HepG2 (cell line): ENCODE data around the gene GLB1L. TPM values are rescaled to one million over a fixed set of nuclear protein-coding genes. Genes with fewer than 3 reads are reported as not detected.

Source experiments
- CEBPB ChIP-seq: IDR thresholded peaks from 2 replicates; pipeline ENCODE4 v1.6.1; 2011; ENCODE audit warnings: low read depth, low read length, improper control_type of control experiment, borderline replicate concordance
- CEBPZ ChIP-seq: IDR thresholded peaks from 2 replicates; pipeline ENCODE4 v1.6.1; 2012; ENCODE audit warnings: low read length, improper control_type of control experiment
- HNF4A ChIP-seq: sonication (generic); formaldehyde crosslinking; IDR thresholded peaks from 2 replicates; pipeline ENCODE4 v1.4.0; 2020; ENCODE audit warnings: missing genetic modification reagents
- KDM6A ChIP-seq: IDR thresholded peaks from 2 replicates; pipeline ENCODE4 v1.6.1; 2016; ENCODE audit warnings: low read depth
- MXD4 ChIP-seq: IDR thresholded peaks from 2 replicates; pipeline ENCODE4 v1.6.1; 2016; ENCODE audit warnings: mild to moderate bottlenecking, missing biosample characterization, missing genetic modification reagents
- POLR2AphosphoS5 ChIP-seq: IDR thresholded peaks from 2 replicates; pipeline ENCODE4 v1.6.1; 2012; ENCODE audit warnings: low read depth, low read length
- SP4 ChIP-seq: sonication (generic); formaldehyde crosslinking; IDR thresholded peaks from 2 replicates; pipeline ENCODE4 v1.8.1; 2023; ENCODE audit warnings: mild to moderate bottlenecking, missing genetic modification reagents
- TBP ChIP-seq: sonication (generic); formaldehyde crosslinking; IDR thresholded peaks from 2 replicates; pipeline ENCODE4 v1.5.0; 2020; ENCODE audit warnings: missing genetic modification reagents
- ZBTB34 ChIP-seq: sonication (generic); formaldehyde crosslinking; IDR thresholded peaks from 2 replicates; pipeline ENCODE4 v1.8.0; 2022; ENCODE audit warnings: mild to moderate bottlenecking, missing genetic modification reagents
- ZBTB8A ChIP-seq: sonication (generic); formaldehyde crosslinking; IDR thresholded peaks from 2 replicates; pipeline ENCODE4 v1.4.0; 2020; ENCODE audit warnings: mild to moderate bottlenecking, low read depth, missing genetic modification reagents, borderline replicate concordance
- ZFYVE20 ChIP-seq: sonication (generic); formaldehyde crosslinking; IDR thresholded peaks from 2 replicates; pipeline ENCODE4 v1.8.0; 2023; ENCODE audit warnings: low read depth, mild to moderate bottlenecking, moderate library complexity, missing genetic modification reagents, borderline replicate concordance
- ZNF251 ChIP-seq: sonication (generic); formaldehyde crosslinking; IDR thresholded peaks from 2 replicates; pipeline ENCODE4 v1.9.0; 2021; ENCODE audit warnings: mild to moderate bottlenecking, missing genetic modification reagents
- ZNF414 ChIP-seq: sonication (generic); formaldehyde crosslinking; IDR thresholded peaks from 2 replicates; pipeline ENCODE4 v1.5.0; 2020; ENCODE audit warnings: missing genetic modification reagents
- polyA plus RNA-seq, 8 experiments: library from polyadenylated mRNA; depleted of rRNA in 3 of 8; stranded (reverse) in 7 of 8; unstranded in 1 of 8; fragments of >200 nt; fragmentation: Illumina TruSeq in 4 of 8; extraction: Trizol in 4 of 8; gene quantifications; 2 replicates each; pipeline versions ENCODE4 v1.2.1 to v1.2.3, GENCODE V29; 2011 to 2016; ENCODE audit warnings: low read depth in 4 of 8, missing spikeins in 1 of 8, mixed read lengths in 1 of 8; ENCODE audit not compliant: insufficient read depth in 1 of 8
- total RNA-seq, 5 experiments: library from RNA; depleted of rRNA; stranded (reverse); fragments of >200 nt; fragmentation: Illumina TruSeq; extraction: Trizol; gene quantifications; 2 replicates each; pipeline ENCODE4 v1.2.3, GENCODE V29; 2016; ENCODE audit warnings: low read depth in 1 of 5
- TF ChIP-seq, protein P1 (sequence below): sonication (generic); formaldehyde crosslinking; IDR thresholded peaks from 2 replicates; pipeline ENCODE4 v1.4.0; 2020; ENCODE audit warnings: missing genetic modification reagents
- TF ChIP-seq, protein P2 (sequence below): sonication (generic); formaldehyde crosslinking; IDR thresholded peaks from 2 replicates; pipeline ENCODE4 v1.5.1; 2020; ENCODE audit warnings: mild to moderate bottlenecking, missing genetic modification reagents
- TF ChIP-seq, protein P3 (sequence below): IDR thresholded peaks from 2 replicates; pipeline ENCODE4 v1.6.1; 2016; ENCODE audit warnings: missing compliant biosample characterization, missing genetic modification reagents, borderline replicate concordance

Gene GLB1L
- total and polyA plus RNA-seq, 2 of the 13 experiments (the other 11 are each of a cell fraction or from before 2014, with no cell fraction given): 6.8 to 7.3 TPM

- TF ChIP-seq, protein P1, sequence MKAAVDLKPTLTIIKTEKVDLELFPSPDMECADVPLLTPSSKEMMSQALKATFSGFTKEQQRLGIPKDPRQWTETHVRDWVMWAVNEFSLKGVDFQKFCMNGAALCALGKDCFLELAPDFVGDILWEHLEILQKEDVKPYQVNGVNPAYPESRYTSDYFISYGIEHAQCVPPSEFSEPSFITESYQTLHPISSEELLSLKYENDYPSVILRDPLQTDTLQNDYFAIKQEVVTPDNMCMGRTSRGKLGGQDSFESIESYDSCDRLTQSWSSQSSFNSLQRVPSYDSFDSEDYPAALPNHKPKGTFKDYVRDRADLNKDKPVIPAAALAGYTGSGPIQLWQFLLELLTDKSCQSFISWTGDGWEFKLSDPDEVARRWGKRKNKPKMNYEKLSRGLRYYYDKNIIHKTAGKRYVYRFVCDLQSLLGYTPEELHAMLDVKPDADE: peak; percentile 72; the same call in 1 of the 2 replicates
- TF ChIP-seq CEBPZ (no peak), TBP (0 out of 2 replicates have a peak, but pooled peaks have one; percentile 64), ZNF251 (CRISPR knock-in tag) (no peak), CEBPB (no peak), ZFYVE20 (no peak), MXD4 (CRISPR knock-in tag) (peak; percentile 62; the same call in 1 of the 2 replicates), HNF4A (CRISPR knock-in tag) (peak; percentile 84), ZNF414 (CRISPR knock-in tag) (peak; percentile 79), KDM6A (CRISPR knock-in tag) (no peak), SP4 (CRISPR knock-in tag) (peak; percentile 60; the same call in 1 of the 2 replicates), ZBTB34 (CRISPR knock-in tag) (peak; percentile 81; the same call in 1 of the 2 replicates), ZBTB8A (CRISPR knock-in tag) (no peak; the same call in 1 of the 2 replicates), POLR2AphosphoS5 (peak; percentile 99)
- TF ChIP-seq, protein P2, sequence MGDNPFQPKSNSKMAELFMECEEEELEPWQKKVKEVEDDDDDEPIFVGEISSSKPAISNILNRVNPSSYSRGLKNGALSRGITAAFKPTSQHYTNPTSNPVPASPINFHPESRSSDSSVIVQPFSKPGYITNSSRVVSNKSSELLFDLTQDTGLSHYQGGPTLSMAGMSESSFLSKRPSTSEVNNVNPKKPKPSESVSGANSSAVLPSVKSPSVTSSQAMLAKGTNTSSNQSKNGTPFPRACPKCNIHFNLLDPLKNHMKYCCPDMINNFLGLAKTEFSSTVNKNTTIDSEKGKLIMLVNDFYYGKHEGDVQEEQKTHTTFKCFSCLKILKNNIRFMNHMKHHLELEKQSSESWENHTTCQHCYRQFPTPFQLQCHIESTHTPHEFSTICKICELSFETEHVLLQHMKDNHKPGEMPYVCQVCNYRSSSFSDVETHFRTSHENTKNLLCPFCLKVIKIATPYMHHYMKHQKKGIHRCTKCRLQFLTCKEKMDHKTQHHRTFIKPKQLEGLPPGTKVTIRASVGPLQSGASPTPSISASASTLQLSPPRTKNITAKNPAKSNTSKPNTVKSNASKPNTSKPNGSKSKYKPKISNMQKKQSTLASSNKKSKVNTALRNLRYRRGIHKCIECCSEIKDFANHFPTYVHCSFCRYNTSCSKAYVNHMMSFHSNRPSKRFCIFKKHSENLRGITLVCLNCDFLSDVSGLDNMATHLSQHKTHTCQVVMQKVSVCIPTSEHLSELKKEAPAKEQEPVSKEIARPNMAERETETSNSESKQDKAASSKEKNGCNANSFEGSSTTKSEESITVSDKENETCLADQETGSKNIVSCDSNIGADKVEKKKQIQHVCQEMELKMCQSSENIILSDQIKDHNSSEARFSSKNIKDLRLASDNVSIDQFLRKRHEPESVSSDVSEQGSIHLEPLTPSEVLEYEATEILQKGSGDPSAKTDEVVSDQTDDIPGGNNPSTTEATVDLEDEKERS (CRISPR knock-in tag): no peak
- TF ChIP-seq, protein P3, sequence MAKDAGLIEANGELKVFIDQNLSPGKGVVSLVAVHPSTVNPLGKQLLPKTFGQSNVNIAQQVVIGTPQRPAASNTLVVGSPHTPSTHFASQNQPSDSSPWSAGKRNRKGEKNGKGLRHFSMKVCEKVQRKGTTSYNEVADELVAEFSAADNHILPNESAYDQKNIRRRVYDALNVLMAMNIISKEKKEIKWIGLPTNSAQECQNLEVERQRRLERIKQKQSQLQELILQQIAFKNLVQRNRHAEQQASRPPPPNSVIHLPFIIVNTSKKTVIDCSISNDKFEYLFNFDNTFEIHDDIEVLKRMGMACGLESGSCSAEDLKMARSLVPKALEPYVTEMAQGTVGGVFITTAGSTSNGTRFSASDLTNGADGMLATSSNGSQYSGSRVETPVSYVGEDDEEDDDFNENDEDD (CRISPR knock-in tag): peak; percentile 69; the same call in 1 of the 2 replicates
Measured at GRCh38 chr2:219206328-219207133, 38.7 kb downstream of the GLB1L start, which contains the start of gene ZFAND2B (continued).
